HL-60 (cell line): ENCODE data around the gene RPH3AL.

Experiments
- CTCF ChIP-seq: IDR thresholded peaks from one replicate; pipeline ENCODE4 v1.5.1; 2011; ENCODE audit warnings: low read length, control low read depth, inconsistent platforms; ENCODE audit not compliant: insufficient read depth
- GABPA ChIP-seq: IDR thresholded peaks from 2 replicates; pipeline ENCODE4 v1.6.1; 2012; ENCODE audit warnings: low read depth
- POLR2AphosphoS5 ChIP-seq: IDR thresholded peaks from 2 replicates; pipeline ENCODE4 v1.6.1; 2012; ENCODE audit warnings: low read depth
- SPI1 ChIP-seq: IDR thresholded peaks from 2 replicates; pipeline ENCODE4 v1.6.1; 2012; ENCODE audit warnings: low read depth, mild to moderate bottlenecking, borderline replicate concordance
- TF ChIP-seq, protein P1 (sequence below): IDR thresholded peaks from 2 replicates; pipeline ENCODE4 v1.6.1; 2012; ENCODE audit warnings: low read depth; ENCODE audit not compliant: insufficient replicate concordance

GRCh38 chr17:354651-355556 lies 2.3 kb upstream of the RPH3AL start:
- TF ChIP-seq POLR2AphosphoS5, result no peak
- TF ChIP-seq CTCF, result no peak
- TF ChIP-seq, protein P1, sequence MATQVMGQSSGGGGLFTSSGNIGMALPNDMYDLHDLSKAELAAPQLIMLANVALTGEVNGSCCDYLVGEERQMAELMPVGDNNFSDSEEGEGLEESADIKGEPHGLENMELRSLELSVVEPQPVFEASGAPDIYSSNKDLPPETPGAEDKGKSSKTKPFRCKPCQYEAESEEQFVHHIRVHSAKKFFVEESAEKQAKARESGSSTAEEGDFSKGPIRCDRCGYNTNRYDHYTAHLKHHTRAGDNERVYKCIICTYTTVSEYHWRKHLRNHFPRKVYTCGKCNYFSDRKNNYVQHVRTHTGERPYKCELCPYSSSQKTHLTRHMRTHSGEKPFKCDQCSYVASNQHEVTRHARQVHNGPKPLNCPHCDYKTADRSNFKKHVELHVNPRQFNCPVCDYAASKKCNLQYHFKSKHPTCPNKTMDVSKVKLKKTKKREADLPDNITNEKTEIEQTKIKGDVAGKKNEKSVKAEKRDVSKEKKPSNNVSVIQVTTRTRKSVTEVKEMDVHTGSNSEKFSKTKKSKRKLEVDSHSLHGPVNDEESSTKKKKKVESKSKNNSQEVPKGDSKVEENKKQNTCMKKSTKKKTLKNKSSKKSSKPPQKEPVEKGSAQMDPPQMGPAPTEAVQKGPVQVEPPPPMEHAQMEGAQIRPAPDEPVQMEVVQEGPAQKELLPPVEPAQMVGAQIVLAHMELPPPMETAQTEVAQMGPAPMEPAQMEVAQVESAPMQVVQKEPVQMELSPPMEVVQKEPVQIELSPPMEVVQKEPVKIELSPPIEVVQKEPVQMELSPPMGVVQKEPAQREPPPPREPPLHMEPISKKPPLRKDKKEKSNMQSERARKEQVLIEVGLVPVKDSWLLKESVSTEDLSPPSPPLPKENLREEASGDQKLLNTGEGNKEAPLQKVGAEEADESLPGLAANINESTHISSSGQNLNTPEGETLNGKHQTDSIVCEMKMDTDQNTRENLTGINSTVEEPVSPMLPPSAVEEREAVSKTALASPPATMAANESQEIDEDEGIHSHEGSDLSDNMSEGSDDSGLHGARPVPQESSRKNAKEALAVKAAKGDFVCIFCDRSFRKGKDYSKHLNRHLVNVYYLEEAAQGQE, result no peak
- TF ChIP-seq SPI1, result no peak
- no peak for TF ChIP-seq GABPA
